Testis (tissue), 3 donors: ENCODE measurements around the gene GOLT1A. TPM values are rescaled to one million over a fixed set of nuclear protein-coding genes. Genes with fewer than 3 reads are reported as not detected.

ENCODE experiments used
- DNase-seq: peaks from one replicate; pipeline ENCODE4 v3.0.0-alpha.2; 2019
- H3K27ac ChIP-seq, 2 donors: fragments of 200-600 bp; sonication (generic); one replicate each; pipeline ENCODE4 v1.5.1; 2019
- H3K27me3 ChIP-seq: fragments of 200-600 bp; sonication (generic); one replicate; pipeline ENCODE4 v1.5.1; 2019
- H3K36me3 ChIP-seq: fragments of 200-600 bp; sonication (generic); one replicate; pipeline ENCODE4 v1.5.1; 2017; ENCODE audit warnings: low read depth; ENCODE audit errors: missing control alignments
- H3K4me1 ChIP-seq: fragments of 200-600 bp; sonication (generic); one replicate; pipeline ENCODE4 v1.5.1; 2019
- H3K4me3 ChIP-seq, 2 donors: fragments of 200-600 bp; sonication (generic); one replicate each; pipeline ENCODE4 v1.5.1; 2017 to 2019
- H3K9me3 ChIP-seq: fragments of 200-600 bp; sonication (generic); one replicate; pipeline ENCODE4 v1.5.1; 2017
- POLR2A ChIP-seq: fragments of 450-650 bp; IDR thresholded peaks from one replicate; pipeline ENCODE4 v1.6.1; 2017; ENCODE audit warnings: antibody characterized with exemption, mild to moderate bottlenecking, moderate library complexity
- WGBS, 2 donors: methylation state at CpG; one replicate each; pipeline ENCODE4 v1.1.5; 2018; 5-methylcytosine and 5-hydroxymethylcytosine counted together
- intact Hi-C: fragments of 100-400 bp; cut with DNase I; formaldehyde crosslinking; loops from one replicate; pipeline ENCODE4 v1.15.1; 2023; ENCODE audit warnings: low total_unique reads
- polyA plus RNA-seq: library from polyadenylated mRNA; stranded (reverse); fragments of 350-450 nt; fragmentation: Illumina TruSeq; extraction: RNeasy Lipid Tissue Mini Kit (QIAGEN cat#74804); gene quantifications from one replicate; pipeline ENCODE4 v1.2.3, GENCODE V29; 2014; ENCODE audit warnings: low read depth, low replicate concordance; ENCODE audit not compliant: insufficient read depth
- total RNA-seq, 2 donors: library from RNA; depleted of rRNA; stranded (reverse); fragments of >200 nt; gene quantifications; one replicate each; pipeline ENCODE4 v1.2.3, GENCODE V29; 2016
- TF ChIP-seq, protein P1 (sequence below), 3 experiments: fragments of 450-650 bp in 2 of 3; fragments of 200-600 bp in 1 of 3; sonication (generic) in 1 of 3; IDR thresholded peaks; one replicate each; pipeline ENCODE4 v1.5.1; 2016 to 2019; ENCODE audit warnings: antibody characterized with exemption in 3 of 3, mild to moderate bottlenecking in 2 of 3, moderate library complexity in 1 of 3

Gene GOLT1A
- total and polyA plus RNA-seq, 3 donors from 2014 or later: 1.5 to 6.8 (median 2.2) TPM

DNA sequence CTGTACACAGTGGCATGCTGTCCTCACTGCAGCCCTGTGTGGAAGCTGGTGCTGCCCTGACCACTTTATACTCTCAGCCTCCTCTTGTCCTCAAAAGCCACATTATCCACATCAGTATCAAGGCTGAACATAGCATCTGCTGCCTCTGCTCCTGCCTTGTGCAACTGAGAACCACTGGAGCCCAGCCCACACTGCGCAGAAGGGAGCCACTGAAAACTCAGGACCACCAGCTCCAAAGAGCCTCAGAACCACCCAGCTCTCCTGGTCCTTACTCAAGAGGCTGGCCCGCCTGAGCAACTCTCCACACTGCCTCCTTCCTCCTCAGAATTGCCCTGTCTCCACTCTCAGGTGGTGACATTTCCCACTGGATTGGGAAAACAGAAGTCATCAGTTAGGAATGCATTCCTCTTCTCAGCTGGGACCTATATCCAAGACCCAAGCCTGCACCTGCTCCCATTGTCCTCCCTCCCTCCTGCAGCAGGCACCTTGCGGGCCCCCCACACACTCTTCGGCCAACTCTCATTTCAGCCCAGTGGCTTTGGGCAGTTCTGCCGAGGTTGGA, 10.5 kb downstream of the GOLT1A start:
- no peak overlapping the region for H3K4me3 ChIP-seq
- no peak overlapping the region for H3K27ac ChIP-seq
- H3K4me1 ChIP-seq: peaks cover 16% of the 10 kb centered on the region
- no peaks in the 10 kb centered on the region for H3K27me3 ChIP-seq
- TF ChIP-seq POLR2A: no peak
- TF ChIP-seq, protein P1, sequence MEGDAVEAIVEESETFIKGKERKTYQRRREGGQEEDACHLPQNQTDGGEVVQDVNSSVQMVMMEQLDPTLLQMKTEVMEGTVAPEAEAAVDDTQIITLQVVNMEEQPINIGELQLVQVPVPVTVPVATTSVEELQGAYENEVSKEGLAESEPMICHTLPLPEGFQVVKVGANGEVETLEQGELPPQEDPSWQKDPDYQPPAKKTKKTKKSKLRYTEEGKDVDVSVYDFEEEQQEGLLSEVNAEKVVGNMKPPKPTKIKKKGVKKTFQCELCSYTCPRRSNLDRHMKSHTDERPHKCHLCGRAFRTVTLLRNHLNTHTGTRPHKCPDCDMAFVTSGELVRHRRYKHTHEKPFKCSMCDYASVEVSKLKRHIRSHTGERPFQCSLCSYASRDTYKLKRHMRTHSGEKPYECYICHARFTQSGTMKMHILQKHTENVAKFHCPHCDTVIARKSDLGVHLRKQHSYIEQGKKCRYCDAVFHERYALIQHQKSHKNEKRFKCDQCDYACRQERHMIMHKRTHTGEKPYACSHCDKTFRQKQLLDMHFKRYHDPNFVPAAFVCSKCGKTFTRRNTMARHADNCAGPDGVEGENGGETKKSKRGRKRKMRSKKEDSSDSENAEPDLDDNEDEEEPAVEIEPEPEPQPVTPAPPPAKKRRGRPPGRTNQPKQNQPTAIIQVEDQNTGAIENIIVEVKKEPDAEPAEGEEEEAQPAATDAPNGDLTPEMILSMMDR (IDR thresholded peaks at IDR 0.05): no peak
- WGBS, 2 donors: 93 to 94% methylated on average over 4 to 5 of the region's 5 CpGs
- no peak for DNase-seq
- intact Hi-C loops: no loop called here
- no peaks in the 10 kb centered on the region for H3K9me3 ChIP-seq
- no peaks in the 10 kb centered on the region for H3K36me3 ChIP-seq

DNA sequence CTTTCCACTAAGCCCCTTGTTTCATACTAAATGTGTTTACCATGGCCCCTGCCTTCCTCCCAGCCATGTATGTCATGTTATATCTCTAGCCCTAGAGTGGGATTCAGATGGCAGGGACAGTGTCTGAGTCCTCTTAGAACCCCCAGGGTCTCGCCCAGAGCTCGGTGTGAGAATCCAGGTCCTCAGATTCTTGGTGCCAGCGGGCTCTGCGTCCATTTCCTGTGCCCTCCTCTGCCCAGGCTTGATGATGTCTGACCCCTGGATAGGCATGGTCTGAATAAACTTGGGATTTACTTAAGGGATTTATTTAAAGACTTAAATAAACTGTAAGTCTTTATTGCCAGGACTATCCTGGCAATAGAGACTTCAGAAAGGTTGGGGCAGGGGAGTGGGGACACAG, 11.3 kb downstream of the GOLT1A start:
- 97% methylated on average over 4 of the region's 4 CpGs for WGBS, 2 donors
- Histone ChIP-seq H3K27me3 (no peaks in the 10 kb centered on the region), H3K9me3 (no peaks in the 10 kb centered on the region), H3K4me3 (no peak overlapping the region), H3K27ac (no peak overlapping the region), H3K4me1 (peaks cover 19% of the 10 kb centered on the region), H3K36me3 (no peaks in the 10 kb centered on the region)
- no peak for DNase-seq
- intact Hi-C loops: no loop called here
- TF ChIP-seq POLR2A: no peak
- TF ChIP-seq, protein P1 (IDR thresholded peaks at IDR 0.05): no peak

DNA sequence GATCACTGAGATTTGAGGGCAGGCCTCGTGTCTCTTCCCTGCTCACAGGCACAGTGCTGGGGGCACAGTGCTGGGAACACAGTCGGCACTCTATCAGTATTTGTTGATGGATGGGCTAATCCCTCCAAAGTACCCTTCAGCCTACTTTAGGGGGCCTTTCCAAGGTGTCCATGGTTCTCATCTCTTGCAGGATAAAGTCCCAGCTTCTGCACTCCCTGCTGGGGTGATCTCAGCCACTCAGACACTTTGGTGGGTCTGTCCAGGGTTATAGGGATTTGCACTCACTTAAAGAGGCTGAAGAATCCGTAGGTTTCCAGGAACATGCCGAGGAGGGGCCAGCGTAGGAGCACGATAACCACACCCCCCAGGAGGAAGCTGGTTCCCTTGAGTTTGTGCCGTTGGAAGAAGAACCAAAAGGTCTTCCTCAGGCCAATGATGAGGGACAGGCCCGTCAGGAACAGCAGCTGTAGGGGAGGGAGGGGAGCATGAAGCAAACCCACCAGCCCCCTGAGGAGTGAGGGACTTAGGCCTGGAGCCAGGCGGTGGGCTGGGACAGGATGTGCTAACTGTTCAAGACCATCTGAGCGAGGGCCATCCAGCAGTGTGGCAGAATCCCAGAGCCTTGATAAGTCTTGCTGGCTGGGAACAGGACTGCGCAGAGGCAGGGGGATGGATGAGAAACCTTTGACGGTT, 12.3 kb downstream of the GOLT1A start:
- no peaks in the 10 kb centered on the region for H3K36me3 ChIP-seq
- no peaks in the 10 kb centered on the region for H3K9me3 ChIP-seq
- no peak overlapping the region for H3K27ac ChIP-seq
- peaks cover 13% of the 10 kb centered on the region for H3K4me1 ChIP-seq
- H3K27me3 ChIP-seq: no peaks in the 10 kb centered on the region
- DNase-seq: no peak
- intact Hi-C loops: no loop called here
- no peak overlapping the region for H3K4me3 ChIP-seq
- TF ChIP-seq, protein P1 (IDR thresholded peaks at IDR 0.05): no peak
- TF ChIP-seq POLR2A: no peak
- 90 to 96% methylated on average over 12 of the region's 12 CpGs for WGBS, 2 donors

DNA sequence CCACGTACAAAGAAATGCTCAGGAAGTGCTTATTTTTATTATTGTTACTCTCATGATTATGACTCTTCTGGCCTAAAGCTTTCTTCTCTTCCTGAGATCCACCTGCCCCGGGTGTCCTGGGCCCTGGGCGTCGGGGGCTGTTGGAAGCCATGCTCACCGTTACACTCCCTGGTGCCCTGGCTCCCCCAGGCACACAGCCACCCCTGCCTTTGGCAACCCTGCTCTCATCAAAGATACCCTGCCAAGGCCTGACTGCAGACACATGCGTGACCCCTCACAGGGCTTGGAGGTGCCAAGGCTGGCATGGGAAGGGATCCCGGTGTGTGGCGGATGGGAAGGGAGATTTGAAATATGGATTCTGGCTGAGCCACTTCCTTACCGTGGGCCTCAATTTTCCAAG, 14.2 kb downstream of the GOLT1A start:
- no peaks in the 10 kb centered on the region for H3K36me3 ChIP-seq
- no peak for DNase-seq
- no peaks in the 10 kb centered on the region for H3K9me3 ChIP-seq
- H3K4me3 ChIP-seq: no peak overlapping the region
- intact Hi-C loops: no loop called here
- H3K4me1 ChIP-seq: peaks cover 7% of the 10 kb centered on the region
- TF ChIP-seq, protein P1 (IDR thresholded peaks at IDR 0.05): no peak
- no peak for TF ChIP-seq POLR2A
- WGBS, 2 donors: 91 to 92% methylated on average over 9 of the region's 9 CpGs
- no peaks in the 10 kb centered on the region for H3K27me3 ChIP-seq
- H3K27ac ChIP-seq: no peak overlapping the region
